Activated naive CD4-positive, alpha-beta T cell treated with anti-CD3 and anti-CD28 coated beads for 36 hours (primary cell): ENCODE data around the gene ETFB. TPM values are rescaled to one million over a fixed set of nuclear protein-coding genes. Genes with fewer than 3 reads are reported as not detected.

Experiments used
- CTCF ChIA-PET: fragments of 350-600 bp; sonication (Branson Sonifier 250); formaldehyde crosslinking; loops from one replicate; lab custom pipeline; 2021; ENCODE audit warnings: antibody characterized with exemption; lab: Charles Lee
- DNase-seq: peaks from one replicate; pipeline ENCODE4 v3.0.0-alpha.2; 2020
- H3K27ac Mint-ChIP-seq: one replicate; pipeline ENCODE4 v1.8.0; 2021; ENCODE audit warnings: mild to moderate bottlenecking, mixed read lengths
- H3K27me3 Mint-ChIP-seq: one replicate; pipeline ENCODE4 v1.8.0; 2021; ENCODE audit warnings: low read depth, mixed read lengths
- H3K36me3 Mint-ChIP-seq: one replicate; pipeline ENCODE4 v1.8.0; 2021; ENCODE audit warnings: low read depth, mixed read lengths
- H3K4me1 Mint-ChIP-seq: one replicate; pipeline ENCODE4 v1.8.0; 2021; ENCODE audit warnings: low read depth, mixed read lengths
- H3K4me3 Mint-ChIP-seq: one replicate; pipeline ENCODE4 v1.8.0; 2021; ENCODE audit warnings: mild to moderate bottlenecking, moderate library complexity, mixed read lengths
- H3K9me3 Mint-ChIP-seq: one replicate; pipeline ENCODE4 v1.8.0; 2021; ENCODE audit warnings: mixed read lengths
- intact Hi-C: fragments of 100-400 bp; cut with micrococcal nuclease; formaldehyde crosslinking; loops from one replicate; pipeline ENCODE4 v1.15.1; 2023
- total RNA-seq, 2 experiments: library from RNA; stranded (reverse); gene quantifications; one replicate each; pipeline ENCODE4 v1.2.3, GENCODE V29; 2021

Gene ETFB
- total RNA-seq, 2 experiments from 2014 or later = 118 to 128 TPM

DNA sequence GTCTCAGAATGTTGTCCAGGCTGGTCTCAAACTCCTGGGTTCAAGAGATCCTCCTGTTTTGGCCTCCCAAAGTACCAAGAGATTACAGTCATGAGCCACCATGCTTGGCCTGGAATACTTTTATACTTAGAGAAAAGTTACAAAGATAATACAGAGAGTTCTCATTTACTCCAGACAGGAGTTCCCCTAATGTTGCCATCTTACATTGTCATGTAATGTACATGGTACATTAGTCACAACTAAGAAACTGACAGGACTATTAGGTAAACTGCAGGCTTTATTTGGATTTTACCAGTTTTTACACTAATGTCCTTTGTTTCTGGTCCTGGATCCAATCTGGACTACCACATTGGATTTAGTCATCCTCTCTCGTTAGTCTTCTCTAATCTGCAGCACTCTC, 26.5 kb upstream of the ETFB start:
- intact Hi-C loops = loop anchor here (10.0 kb wide), 1 partner anchor 122 kb away; no protein-coding TSS in a partner anchor
- peaks cover 31% of the 10 kb centered on the region for H3K4me1 Mint-ChIP-seq
- H3K4me3 Mint-ChIP-seq = peak overlapping the region; percentile 46
- peaks cover 8% of the 10 kb centered on the region for H3K36me3 Mint-ChIP-seq
- no peak for DNase-seq
- H3K27me3 Mint-ChIP-seq = no peaks in the 10 kb centered on the region
- no peaks in the 10 kb centered on the region for H3K9me3 Mint-ChIP-seq
- CTCF ChIA-PET = no interaction called here
- H3K27ac Mint-ChIP-seq = peak overlapping the region; percentile 69

DNA sequence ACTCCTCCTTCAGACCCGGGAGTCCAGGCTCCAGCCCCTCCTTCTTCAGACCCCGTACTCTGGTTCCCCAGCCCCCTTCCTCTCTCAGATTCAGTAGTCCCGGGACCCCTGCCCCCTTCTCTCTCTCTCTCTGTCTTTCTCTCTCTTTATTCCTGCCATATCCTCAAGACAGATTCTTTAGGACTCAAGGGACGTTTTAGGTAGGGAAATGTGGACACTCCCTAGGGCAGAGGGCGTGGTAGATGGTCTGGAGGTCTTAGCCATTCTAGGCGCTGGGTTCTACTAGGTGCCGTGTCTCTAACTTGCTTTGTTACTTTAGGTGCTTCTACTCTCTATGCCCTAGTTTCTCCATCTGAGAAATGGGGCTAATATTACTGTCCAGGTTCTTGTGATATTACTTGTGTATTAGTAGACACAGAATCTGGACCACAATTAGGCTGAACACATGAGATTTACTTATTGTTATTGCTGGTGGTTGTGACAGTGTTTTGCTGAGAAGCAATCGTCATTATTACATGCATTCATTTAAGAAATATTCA, 25.0 kb upstream of the ETFB start:
- DNase-seq = no peak
- peaks cover 8% of the 10 kb centered on the region for H3K36me3 Mint-ChIP-seq
- no peaks in the 10 kb centered on the region for H3K9me3 Mint-ChIP-seq
- CTCF ChIA-PET = no interaction called here
- H3K27me3 Mint-ChIP-seq = no peaks in the 10 kb centered on the region
- peaks cover 28% of the 10 kb centered on the region for H3K4me1 Mint-ChIP-seq
- intact Hi-C loops = loop anchor here (10.0 kb wide), 1 partner anchor 124 kb away; no protein-coding TSS in a partner anchor
- H3K27ac Mint-ChIP-seq = no peak overlapping the region
- H3K4me3 Mint-ChIP-seq = no peak overlapping the region

DNA sequence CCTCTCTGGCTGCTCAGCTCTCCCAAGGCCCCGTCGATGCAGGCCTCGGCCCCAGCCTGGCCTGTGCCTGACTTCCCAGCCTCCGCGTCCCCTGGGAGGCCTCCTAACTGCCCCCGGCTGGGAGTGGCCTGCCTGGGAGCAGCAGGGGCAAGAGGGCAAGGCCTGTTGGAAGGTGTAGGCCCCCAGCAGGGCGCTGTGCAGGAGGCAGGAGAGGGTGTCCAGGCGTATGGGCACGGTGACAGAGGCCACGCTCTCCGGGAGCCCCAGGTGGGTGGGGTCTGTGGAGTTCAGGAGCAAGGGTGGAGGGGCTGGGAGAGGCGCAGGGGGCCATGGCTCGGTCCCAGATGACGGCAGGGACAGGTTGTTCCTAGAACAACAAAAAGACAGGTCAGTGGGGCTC, 23.0 kb upstream of the ETFB start:
- H3K27ac Mint-ChIP-seq = no peak overlapping the region
- H3K27me3 Mint-ChIP-seq = no peaks in the 10 kb centered on the region
- H3K4me3 Mint-ChIP-seq = no peak overlapping the region
- H3K9me3 Mint-ChIP-seq = no peaks in the 10 kb centered on the region
- intact Hi-C loops = no loop called here
- CTCF ChIA-PET = no interaction called here
- no peaks in the 10 kb centered on the region for H3K36me3 Mint-ChIP-seq
- DNase-seq = no peak
- H3K4me1 Mint-ChIP-seq = peaks cover 13% of the 10 kb centered on the region

DNA sequence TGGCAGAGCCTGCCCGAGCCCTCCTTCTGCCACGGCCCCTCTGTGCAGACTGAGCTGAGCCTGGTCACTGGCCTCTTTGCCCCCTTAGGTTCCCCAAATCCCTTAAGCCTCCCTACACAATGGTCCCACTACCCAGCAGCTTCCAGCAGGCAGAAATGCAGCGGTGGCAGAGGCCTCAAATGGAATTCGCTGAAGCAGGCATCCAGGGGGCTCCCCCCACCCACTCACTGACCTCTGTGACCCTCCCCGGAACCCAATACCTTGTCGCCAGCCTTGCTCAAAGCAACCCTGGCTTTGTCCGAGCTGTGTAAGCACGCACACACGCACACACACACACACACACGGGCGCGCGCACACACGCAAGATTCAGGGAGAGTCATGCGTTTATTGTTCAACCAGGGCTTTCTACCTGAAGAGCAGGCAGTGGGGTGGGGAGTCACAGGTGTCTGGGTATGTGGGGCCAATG, 21.8 kb upstream of the ETFB start, which contains the start of gene LIM2:
Gene LIM2 (minus strand): TSS at position 51 of the 466 bp plus-strand sequence. CDS start 531 bp downstream, outside the sequence.
- H3K4me3 Mint-ChIP-seq = no peak within 1 kb of the TSS
- H3K27ac Mint-ChIP-seq = no peak within 1 kb of the TSS

DNA sequence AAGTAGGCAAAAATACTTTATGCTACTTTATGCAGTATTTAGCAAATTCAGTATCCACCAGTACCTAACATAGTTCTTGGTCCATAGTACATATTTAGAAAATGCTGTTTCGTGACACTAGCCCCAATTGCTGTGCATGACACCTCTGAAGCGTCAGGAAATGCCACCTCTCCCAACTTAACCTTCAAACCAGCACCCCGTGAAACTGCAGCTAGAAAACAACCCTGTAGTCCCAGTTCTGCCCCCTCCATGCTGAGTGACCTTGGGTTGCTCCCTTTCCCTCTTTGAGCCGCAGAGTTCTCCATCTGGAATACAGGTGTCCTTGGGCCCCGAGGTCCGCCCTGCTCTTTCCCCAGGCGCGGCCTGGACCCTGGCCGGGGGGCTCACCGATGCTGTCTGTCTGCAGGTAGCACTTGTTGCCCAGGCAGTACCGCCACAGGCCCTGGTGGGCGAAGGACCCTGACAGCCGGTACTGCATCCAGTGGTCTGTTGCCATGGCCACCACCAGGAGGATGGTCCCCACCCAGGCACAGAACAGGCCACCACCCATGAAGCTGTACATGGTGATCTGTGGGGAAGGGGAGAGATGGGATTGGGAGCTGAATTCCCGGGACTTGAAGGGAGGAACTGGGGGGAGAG, 20.8 kb upstream of the ETFB start:
- no peaks in the 10 kb centered on the region for H3K36me3 Mint-ChIP-seq
- no peaks in the 10 kb centered on the region for H3K9me3 Mint-ChIP-seq
- intact Hi-C loops = no loop called here
- H3K4me3 Mint-ChIP-seq = no peak overlapping the region
- H3K4me1 Mint-ChIP-seq = peaks cover 3% of the 10 kb centered on the region
- DNase-seq = no peak
- CTCF ChIA-PET = no interaction called here
- H3K27me3 Mint-ChIP-seq = no peaks in the 10 kb centered on the region
- H3K27ac Mint-ChIP-seq = no peak overlapping the region

More for the DNA sequence above, 21.8 kb upstream of the ETFB start, which contains the start of gene LIM2:
- Mint-ChIP-seq H3K36me3 (no peaks in the 10 kb centered on the region), H3K27me3 (no peaks in the 10 kb centered on the region), H3K4me1 (peaks cover 6% of the 10 kb centered on the region), H3K9me3 (no peaks in the 10 kb centered on the region)
- intact Hi-C loops = no loop called here
- DNase-seq = no peak
- CTCF ChIA-PET = interaction anchor here (0.6 kb wide), 2 partner anchors 51 to 877 kb away, joined by 3 to 4 read pairs; no protein-coding TSS in a partner anchor

DNA sequence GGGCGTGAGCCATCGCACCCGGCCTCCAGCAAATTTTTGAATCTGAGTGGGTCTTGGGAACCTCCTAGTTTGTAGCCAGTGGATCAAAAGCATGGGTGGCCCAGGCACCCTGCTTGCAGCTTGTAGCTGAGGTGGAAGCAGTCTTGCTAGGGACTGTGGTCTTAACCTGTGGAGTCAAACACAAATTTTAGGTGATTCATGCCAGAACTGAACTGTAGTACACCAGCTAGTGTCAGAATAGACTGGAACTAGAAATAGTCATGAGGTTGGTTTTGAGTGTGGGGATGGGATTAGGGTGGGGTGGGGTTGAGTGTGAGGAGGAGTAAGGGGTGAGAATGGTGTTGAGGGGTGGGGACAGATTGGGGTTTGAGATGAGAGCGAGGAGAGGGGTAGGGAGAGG, 15.8 kb upstream of the ETFB start:
- H3K36me3 Mint-ChIP-seq = no peaks in the 10 kb centered on the region
- peaks cover 10% of the 10 kb centered on the region for H3K4me1 Mint-ChIP-seq
- H3K9me3 Mint-ChIP-seq = peaks cover 2% of the 10 kb centered on the region
- no peak overlapping the region for H3K27ac Mint-ChIP-seq
- H3K27me3 Mint-ChIP-seq = no peaks in the 10 kb centered on the region
- CTCF ChIA-PET = interaction anchor here (0.6 kb wide), 1 partner anchor 129 kb away, joined by 3 read pairs; no protein-coding TSS in a partner anchor
- no peak overlapping the region for H3K4me3 Mint-ChIP-seq
- intact Hi-C loops = no loop called here
- no peak for DNase-seq

- Mint-ChIP-seq H3K27me3 (no peaks in the 10 kb centered on the region), H3K4me1 (peaks cover 25% of the 10 kb centered on the region), H3K4me3 (no peak overlapping the region), H3K36me3 (no peaks in the 10 kb centered on the region), H3K9me3 (peaks cover 2% of the 10 kb centered on the region), H3K27ac (no peak overlapping the region)
- intact Hi-C loops = no loop called here
- CTCF ChIA-PET = no interaction called here
- no peak for DNase-seq
These were observed 14.2 kb upstream of the ETFB start for GRCh38 chr19:51380379-51380778.

DNA sequence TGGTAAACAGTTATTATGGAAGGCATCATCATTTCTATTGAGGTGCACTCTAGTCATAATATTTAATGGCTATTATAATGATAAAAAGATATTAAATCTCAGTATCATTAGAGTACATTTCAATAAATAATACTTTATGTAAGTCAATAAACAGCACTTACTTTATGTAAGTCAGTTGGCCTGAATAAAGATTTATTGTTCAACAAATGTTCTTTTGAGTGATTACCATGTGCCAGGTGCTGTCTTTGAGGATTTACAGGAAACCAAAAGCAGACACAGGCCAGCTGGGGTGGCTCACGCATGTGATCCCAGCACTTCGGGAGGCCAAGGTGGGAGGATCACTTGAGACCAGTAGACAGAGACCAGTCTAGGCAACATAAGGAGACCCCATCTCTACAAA, 11.2 kb upstream of the ETFB start:
- H3K4me3 Mint-ChIP-seq = no peak overlapping the region
- H3K36me3 Mint-ChIP-seq = no peaks in the 10 kb centered on the region
- H3K4me1 Mint-ChIP-seq = peaks cover 53% of the 10 kb centered on the region
- DNase-seq = no peak
- intact Hi-C loops = no loop called here
- H3K27ac Mint-ChIP-seq = no peak overlapping the region
- CTCF ChIA-PET = no interaction called here
- H3K27me3 Mint-ChIP-seq = no peaks in the 10 kb centered on the region
- H3K9me3 Mint-ChIP-seq = peaks cover 4% of the 10 kb centered on the region

GRCh38 chr19:51375504-51376221, 9.5 kb upstream of the ETFB start:
- H3K27me3 Mint-ChIP-seq = no peaks in the 10 kb centered on the region
- intact Hi-C loops = no loop called here
- CTCF ChIA-PET = no interaction called here
- peaks cover 65% of the 10 kb centered on the region for H3K4me1 Mint-ChIP-seq
- H3K27ac Mint-ChIP-seq = peak overlapping the region; percentile 46
- H3K9me3 Mint-ChIP-seq = peaks cover 3% of the 10 kb centered on the region
- peak overlapping the region; percentile 24 for H3K4me3 Mint-ChIP-seq
- no peaks in the 10 kb centered on the region for H3K36me3 Mint-ChIP-seq
- DNase-seq = peak; percentile 78

- intact Hi-C loops = loop anchor here (1.0 kb wide), 1 partner anchor 21 kb away; no protein-coding TSS in a partner anchor
These were observed 6.7 kb upstream of the ETFB start, which contains the start of gene NKG7 for GRCh38 chr19:51372649-51373504. TSS of gene NKG7 (minus strand) at chr19:51372654. CDS start at chr19:51372535, 119 bp downstream.

GRCh38 chr19:51372021-51372648, 5.9 kb upstream of the ETFB start:
- Mint-ChIP-seq H3K27ac (peak overlapping the region; percentile 88), H3K4me1 (peaks cover 73% of the 10 kb centered on the region), H3K4me3 (peak overlapping the region; percentile 60), H3K27me3 (no peaks in the 10 kb centered on the region), H3K36me3 (no peaks in the 10 kb centered on the region), H3K9me3 (peaks cover 3% of the 10 kb centered on the region)
- intact Hi-C loops = loop anchor here (1.0 kb wide), 1 partner anchor 22 kb away; no protein-coding TSS in a partner anchor
- CTCF ChIA-PET = interaction anchor here (0.7 to 1.1 kb wide), 2 partner anchors 22 to 35 kb away, joined by 3 read pairs; no protein-coding TSS in a partner anchor
- no peak for DNase-seq

More at GRCh38 chr19:51372649-51373504, 6.7 kb upstream of the ETFB start, which contains the start of gene NKG7:
- Mint-ChIP-seq H3K4me1 (peaks cover 73% of the 10 kb centered on the region), H3K36me3 (no peaks in the 10 kb centered on the region), H3K27ac (peak within 1 kb of the TSS; percentile 88), H3K27me3 (no peaks in the 10 kb centered on the region), H3K4me3 (peak within 1 kb of the TSS; percentile 60), H3K9me3 (peaks cover 3% of the 10 kb centered on the region)
- peak; percentile 87 for DNase-seq
- CTCF ChIA-PET = interaction anchor here (0.7 to 1.2 kb wide), 3 partner anchors 22 to 67 kb away, joined by 3 read pairs; no protein-coding TSS in a partner anchor
